T-helper 1 cell (primary cell): ENCODE measurements around the gene SMR3A.

Experiments used
- DNase-seq, 5 donors: peaks; one replicate each; pipeline ENCODE4 v3.0.0-alpha.2; 2012 to 2020
- total RNA-seq, 4 donors: gene quantifications; one replicate each; lab custom pipeline; 2026; lab: John Stamatoyannopoulos, UW

SMR3A gene
- 0 reads per million in 4 donors for total RNA-seq

GRCh38 chr4:70360460-70360859 lies at the start of gene SMR3A:
Gene SMR3A, plus strand, starts transcription at chr4:70360760. Its CDS starts 1,356 bp downstream, at chr4:70362116.
- DNase-seq = no peak

GRCh38 chr4:70313736-70314135 lies 46.8 kb upstream of the SMR3A start:
- DNase-seq = no peak

GRCh38 chr4:70315928-70316327 lies 44.6 kb upstream of the SMR3A start:
- no peak for DNase-seq

- DNase-seq = no peak
Measured at GRCh38 chr4:70326052-70326451, 34.5 kb upstream of the SMR3A start.

GRCh38 chr4:70334681-70335080 lies 25.9 kb upstream of the SMR3A start, which contains the start of gene CABS1:
Gene CABS1, plus strand, starts transcription at chr4:70334981. Its CDS starts 59 bp downstream, at chr4:70335040.
- DNase-seq = no peak

- no peak for DNase-seq
Measured at GRCh38 chr4:70336043-70336442, 24.5 kb upstream of the SMR3A start.

- no peak for DNase-seq
Measured at GRCh38 chr4:70337886-70338420, 22.6 kb upstream of the SMR3A start.

GRCh38 chr4:70356185-70356584 lies 4.4 kb upstream of the SMR3A start:
- DNase-seq = no peak

GRCh38 chr4:70359115-70359661 lies 1.4 kb upstream of the SMR3A start:
- DNase-seq = no peak

GRCh38 chr4:70364002-70364401 lies 3.4 kb downstream of the SMR3A start:
- no peak for DNase-seq

GRCh38 chr4:70365479-70365878 lies 4.9 kb downstream of the SMR3A start:
- DNase-seq = no peak

GRCh38 chr4:70367813-70368212 lies 7.3 kb downstream of the SMR3A start:
- no peak for DNase-seq

- no peak for DNase-seq
Measured at GRCh38 chr4:70371987-70372386, 11.4 kb downstream of the SMR3A start.

- DNase-seq = no peak
Measured at GRCh38 chr4:70372760-70373159, 12.2 kb downstream of the SMR3A start.

- no peak for DNase-seq
Measured at GRCh38 chr4:70380578-70380977, 20.0 kb downstream of the SMR3A start.

GRCh38 chr4:70382691-70383181 lies 22.2 kb downstream of the SMR3A start, which contains the start of gene SMR3B:
Gene SMR3B, plus strand, starts transcription at chr4:70383131. Its CDS starts 1,380 bp downstream, at chr4:70384511.
- DNase-seq = no peak

GRCh38 chr4:70392057-70392776 lies 31.7 kb downstream of the SMR3A start:
- DNase-seq = no peak

GRCh38 chr4:70397580-70397979 lies 37.0 kb downstream of the SMR3A start, which contains the start of gene OPRPN:
Gene OPRPN, plus strand, starts transcription at chr4:70397940. Its CDS starts 1,346 bp downstream, at chr4:70399286.
- no peak for DNase-seq

- no peak for DNase-seq
Measured at GRCh38 chr4:70399319-70399718, 38.8 kb downstream of the SMR3A start.

- no peak for DNase-seq
Measured at GRCh38 chr4:70402762-70403161, 42.2 kb downstream of the SMR3A start.

- DNase-seq = no peak
Measured at GRCh38 chr4:70405765-70406164, 45.2 kb downstream of the SMR3A start.
